CD4-positive, alpha-beta T cell treated with Interleukin-6 at 100 ng/mL for 8 hours (primary cell): ENCODE results near the gene MCF2L.

Source experiments
- DNase-seq: peaks from one replicate; pipeline ENCODE4 v3.0.0-alpha.2; 2020; ENCODE audit warnings: mixed read lengths, low spot score

The MCF2L gene

GRCh38 chr13:112998521-112999280 is 29.7 kb downstream of the MCF2L start:
- no peak for DNase-seq

GRCh38 chr13:112999414-113000177 is 30.6 kb downstream of the MCF2L start:
- no peak for DNase-seq

- no peak for DNase-seq
Measured at GRCh38 chr13:113000575-113000974, 31.6 kb downstream of the MCF2L start.

GRCh38 chr13:113001241-113002140 is 32.5 kb downstream of the MCF2L start:
- DNase-seq, result no peak

DNA sequence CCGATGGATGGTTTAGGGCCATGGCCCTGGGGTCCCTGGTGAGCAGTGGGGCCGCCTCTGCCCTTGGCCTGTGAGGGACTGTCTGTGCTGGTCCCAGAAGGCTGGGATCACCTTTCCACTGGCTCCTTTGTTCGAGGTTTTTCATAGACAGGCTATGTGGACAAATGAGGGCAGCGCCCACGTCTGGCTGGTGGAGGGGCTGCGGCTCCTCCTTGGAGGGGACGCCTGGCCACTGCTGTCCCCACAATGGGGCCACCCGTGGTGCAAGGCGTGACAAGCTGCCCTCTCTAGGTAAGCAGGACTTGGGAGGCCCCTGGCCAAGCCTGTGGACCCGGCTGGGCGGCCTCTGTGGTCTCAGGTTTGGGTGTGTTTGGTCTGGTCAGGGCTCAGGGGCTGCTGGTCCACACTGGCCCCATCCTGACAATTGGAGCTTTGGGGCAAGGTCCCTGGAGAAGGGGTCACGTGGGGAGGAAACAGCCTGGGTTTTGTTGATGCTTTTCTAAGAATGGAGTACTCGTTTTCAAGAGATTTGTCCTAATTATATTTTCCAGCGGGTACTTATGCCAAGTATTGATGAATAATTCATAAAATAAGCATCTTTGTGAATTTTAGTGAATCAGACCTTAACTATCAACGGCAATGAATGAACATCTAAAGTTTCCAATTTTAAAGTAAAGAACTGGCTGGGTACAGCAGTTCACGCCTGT is 33.3 kb downstream of the MCF2L start:
- no peak for DNase-seq

GRCh38 chr13:113002913-113003290 is 33.9 kb downstream of the MCF2L start:
- DNase-seq, result no peak

DNA sequence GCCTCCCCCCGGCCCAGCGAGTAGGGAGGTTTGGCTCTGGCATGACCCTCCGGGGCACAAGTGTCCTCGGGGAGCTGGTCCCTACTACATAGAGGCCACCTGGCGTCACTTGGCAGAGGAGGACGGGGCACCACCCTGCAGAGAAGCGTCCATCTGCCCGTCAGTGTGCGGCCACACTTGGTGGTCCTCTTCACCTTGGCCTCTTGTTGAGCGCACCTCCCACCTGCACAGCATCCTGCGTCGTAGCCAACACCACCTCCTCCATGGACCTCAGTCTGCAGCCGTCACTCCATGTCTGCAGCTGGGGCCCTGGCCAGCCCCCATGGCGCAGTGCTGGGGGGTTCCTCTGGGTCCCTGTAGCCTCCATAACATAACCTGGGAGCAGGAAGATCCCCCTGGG is 35.1 kb downstream of the MCF2L start:
- no peak for DNase-seq

DNA sequence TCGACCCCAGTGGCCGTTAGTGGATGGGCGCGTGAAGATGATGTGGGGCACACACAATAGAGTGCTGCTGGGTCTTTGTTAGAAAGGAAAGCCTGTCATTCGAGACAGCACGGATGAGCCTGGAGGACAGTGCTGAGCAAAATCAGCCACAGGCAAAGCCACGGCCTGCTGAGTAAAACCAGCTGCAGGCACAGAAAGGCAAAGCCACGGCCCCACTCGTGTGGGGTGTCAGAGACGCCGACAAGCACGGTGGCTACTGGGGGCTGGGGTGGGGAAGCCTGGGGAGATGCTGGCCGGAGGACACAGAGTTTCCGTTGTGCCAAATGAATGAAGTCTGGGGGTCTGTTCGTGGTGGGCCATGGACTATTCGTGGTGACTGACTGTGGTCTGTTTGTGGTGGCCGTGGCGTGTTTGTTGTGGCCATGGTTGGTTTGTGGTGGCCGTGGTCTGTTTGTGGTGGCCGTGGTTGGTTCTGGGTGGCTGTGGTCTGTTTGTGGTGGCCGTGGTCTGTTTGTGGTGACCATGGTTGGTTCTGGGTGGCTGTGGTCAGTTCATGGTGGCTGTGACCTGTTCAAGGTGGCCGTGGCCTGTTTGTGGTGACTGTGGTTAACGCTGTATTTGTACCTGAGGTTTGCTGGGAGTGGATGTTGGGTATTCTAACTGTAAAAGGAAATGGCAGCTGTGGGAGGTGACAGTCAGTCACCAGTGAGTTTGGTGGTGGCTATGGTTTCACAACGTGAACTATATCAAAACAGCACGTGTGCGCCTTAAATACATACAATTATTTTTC is 36.3 kb downstream of the MCF2L start:
- DNase-seq, result no peak

DNA sequence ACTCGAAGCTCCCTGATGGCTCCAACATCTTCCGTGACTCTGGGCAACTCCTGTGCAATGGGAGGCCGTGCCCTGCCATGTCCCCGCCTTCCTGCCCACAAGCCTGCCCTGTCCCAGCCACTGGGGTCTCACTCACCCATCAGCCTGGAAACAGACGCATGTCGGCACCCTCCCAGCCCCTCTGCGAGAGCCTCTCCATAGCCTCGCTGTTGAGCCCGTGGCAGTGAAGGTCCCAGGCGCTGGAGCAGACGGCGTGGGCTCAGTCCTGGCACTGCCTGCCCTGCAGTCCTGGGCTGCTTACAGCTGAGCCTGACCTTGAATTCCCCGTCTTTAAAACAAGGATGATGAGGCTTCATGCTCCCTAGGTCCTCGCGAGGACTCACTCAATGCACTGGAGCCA is 37.0 kb downstream of the MCF2L start:
- no peak for DNase-seq

DNA sequence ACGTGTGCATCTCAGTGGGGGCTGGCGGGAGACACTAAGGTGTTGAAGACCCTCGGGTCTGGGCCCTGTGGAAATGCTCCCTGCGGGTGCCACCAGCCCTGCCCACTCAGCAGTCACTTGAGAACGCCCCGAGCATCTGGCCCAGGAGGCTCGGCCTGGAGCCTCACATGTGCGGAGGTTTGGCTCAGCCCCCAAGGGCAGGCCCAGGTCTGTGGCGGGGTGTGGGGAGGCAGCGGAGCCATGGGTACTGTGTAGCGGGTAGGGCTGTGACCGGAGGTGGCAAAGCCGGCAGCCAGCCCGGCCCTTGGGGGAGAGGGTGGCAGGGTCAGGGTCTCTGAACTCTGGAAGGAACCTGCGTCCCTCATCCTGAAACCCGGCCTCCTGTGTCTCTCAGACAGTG is 37.6 kb downstream of the MCF2L start:
- no peak for DNase-seq

GRCh38 chr13:113008851-113009250 is 39.8 kb downstream of the MCF2L start:
- DNase-seq, result no peak

DNA sequence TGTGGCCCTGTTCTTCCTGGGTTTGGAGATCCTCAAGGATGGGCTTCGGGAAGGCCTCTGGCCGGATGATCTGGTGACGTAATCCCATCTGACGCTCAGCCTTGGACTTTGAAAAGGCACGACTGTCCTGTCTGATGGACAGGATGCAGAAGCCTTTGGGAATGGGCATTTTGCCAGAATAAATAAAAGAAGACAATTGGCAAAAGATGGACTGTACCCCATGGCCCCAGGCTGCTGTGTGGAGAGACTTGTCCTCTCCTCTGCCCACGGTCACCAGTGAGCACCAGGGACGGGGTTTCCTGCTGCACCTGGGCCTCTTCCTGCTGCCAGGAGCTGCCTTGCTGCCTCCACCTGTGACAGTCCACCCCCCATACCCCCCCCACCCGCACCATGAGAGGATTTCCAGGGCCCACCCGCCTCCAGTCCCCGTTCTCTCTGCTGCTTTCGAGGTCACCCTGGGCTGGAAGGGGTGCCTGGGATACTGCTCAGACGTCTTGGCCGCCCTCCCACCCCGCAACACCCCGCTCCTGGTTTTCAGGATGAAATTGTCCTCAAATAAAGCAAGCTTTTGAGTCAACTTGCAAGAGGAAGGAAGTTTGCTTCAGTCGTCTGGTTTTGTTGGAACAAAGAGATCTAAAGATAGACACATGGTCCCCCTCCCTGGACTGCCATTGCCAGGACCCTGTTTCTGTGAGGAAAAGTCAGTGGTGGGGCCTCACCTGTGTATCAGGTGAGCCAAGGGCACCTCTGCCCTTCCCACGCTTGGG is 40.9 kb downstream of the MCF2L start:
- no peak for DNase-seq

DNA sequence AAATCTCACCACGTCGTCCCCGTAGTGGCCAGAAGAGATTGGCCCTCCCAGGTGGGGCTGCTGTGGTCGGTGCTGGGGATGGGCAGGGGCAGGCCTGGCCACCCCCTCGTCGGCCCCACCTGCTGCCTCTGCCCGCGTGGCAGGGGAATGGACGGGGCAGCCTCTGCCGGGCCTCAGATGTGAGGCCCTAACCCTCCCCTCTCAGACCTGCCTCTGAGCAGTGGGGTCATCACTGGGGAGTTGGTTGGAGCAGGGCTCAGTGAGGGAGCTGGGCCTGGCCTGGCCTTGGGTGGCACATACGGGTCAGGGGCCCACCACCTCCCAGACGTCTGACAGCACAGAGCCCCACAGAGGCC is 41.5 kb downstream of the MCF2L start:
- no peak for DNase-seq

DNA sequence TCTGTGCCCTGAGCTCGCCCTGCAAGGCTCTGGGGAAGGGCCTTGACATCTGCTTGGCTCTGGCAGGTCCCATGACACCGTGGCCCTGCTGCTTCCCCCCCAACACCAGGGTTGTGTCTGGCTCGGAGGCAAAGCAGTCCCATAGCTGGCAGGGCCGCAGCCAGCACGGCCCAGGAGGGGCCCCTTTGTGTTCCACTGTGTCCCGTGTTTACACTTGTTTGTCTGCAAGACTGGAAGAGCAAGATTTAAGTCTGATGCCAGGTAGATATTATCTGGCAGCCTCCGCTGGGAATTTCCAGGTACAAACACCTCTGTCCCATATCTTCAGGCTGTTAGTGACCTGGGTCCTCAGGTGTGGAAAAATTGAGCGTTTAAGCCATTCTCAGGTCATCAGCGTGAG is 44.3 kb downstream of the MCF2L start:
- DNase-seq, result no peak

DNA sequence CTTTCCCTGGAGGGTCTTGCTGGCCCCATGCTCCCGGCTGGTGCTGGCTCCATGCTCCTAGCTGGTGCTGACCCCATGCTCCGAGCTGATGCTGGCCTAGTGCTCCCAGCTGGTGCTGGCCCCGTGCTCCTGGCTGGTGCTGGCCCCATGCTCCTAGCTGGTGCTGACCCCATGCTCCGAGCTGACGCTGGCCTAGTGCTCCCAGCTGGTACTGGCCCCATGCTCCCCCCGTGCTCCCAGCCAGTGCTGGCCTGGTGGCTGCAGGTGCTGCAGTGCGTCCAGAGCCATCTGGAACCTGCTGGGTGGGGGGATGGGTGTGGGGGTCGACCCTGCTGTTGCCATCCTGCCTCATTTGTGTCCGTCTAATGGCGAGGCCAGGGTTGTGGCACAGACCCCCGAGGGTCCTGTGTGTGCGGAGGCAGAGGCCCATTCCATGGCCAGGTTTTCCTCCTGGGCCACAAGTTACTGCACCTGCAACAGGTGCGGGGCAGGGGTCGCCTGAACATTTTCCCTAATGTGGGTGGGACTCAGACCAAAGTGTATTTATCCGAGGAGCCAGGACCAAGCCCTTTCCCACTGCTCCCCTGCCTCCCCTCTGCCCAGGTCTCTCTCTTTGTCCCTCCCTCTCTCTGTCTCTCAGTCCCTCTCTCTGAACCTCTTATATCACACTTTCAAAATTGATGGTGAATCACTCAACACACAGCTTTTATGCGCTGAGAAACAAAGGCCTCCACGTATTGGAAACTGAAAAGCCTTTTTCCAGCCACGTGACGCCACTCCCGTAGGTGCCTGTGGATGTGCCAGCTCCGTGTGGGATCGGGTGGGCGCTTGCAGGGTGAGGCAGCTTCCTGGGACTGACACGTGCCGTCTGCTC is 45.1 kb downstream of the MCF2L start:
- DNase-seq, result no peak

DNA sequence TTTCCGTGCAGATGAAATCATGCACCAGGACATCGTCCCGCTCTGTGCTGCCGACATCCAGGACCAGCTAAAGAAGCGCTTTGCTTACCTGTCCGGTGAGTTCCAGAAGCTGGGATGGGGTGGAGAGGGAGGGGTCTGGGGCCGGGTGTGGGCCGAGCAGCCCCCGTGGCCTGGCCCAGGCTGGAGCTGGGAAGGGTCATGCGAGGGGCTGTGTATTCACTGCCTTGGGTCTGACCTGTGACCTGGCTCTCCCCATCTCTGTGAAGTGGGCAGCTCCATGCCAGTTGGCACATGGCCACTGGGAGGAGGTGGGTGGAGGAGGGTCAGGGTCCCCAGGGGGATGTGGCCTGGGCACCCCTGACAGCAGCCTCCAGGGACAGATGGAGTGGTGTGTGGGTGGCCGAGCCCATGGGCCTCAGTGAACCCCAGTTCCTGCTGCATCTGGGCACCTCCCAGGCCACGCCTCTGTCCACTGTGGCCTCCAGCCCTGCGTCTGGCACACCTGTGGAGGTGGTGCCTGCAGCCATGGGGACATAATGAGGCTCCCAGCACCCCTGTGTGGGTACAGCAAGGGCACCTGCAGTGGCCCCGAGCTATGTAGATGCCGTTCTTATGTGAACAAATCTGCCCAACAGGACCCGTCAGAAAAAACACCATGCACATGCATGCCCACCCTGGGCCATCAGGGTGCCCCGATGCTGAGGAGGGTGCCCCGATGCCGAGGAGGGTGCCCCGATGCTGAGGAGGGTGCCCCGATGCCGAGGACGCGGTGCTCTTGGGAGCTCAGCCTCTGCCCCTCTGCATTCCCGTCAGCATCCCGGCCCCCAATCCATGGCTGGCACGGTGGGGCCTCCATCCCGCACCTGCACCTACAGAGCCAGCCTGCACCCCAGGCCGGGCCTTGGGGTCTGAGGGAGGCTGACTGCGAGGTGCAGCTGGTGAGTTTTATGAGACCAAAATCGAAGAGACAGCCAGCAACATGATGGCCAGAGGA is 46.0 kb downstream of the MCF2L start:
- no peak for DNase-seq

- no peak for DNase-seq
Measured at GRCh38 chr13:113015826-113016525, 47.0 kb downstream of the MCF2L start.
